A549 (cell line): ENCODE data around the gene STAG3. TPM values are rescaled to one million over a fixed set of nuclear protein-coding genes. Genes with fewer than 3 reads are reported as not detected.
"Not testable (repeated sequence)": the region's sequence is repeated elsewhere in the genome, so short reads cannot be mapped to it uniquely, and the experiment has no call there.

Source experiments
- ATAC-seq, 2 experiments: fragments of 200-7000 bp in 1 of 2; fragments of >200 bp in 1 of 2; cut with Nextera tagmentation in 1 of 2; cut with Tn5 transposase in 1 of 2; 3 replicates each; pipeline versions ENCODE4 v1.8.0 to v1.9.1; 2018 to 2020; ENCODE audit warnings: mild to moderate bottlenecking in 1 of 2, moderate library complexity in 1 of 2
- CTCF ChIA-PET: fragments of 300-600 bp; sonication (Branson Sonifier 250); formaldehyde crosslinking; extraction: SDS; loops from one replicate; lab custom pipeline; 2021; ENCODE audit warnings: antibody characterized with exemption, inconsistent platforms; lab: Yijun Ruan, JAX
- POLR2A ChIA-PET: fragments of 350-600 bp; formaldehyde crosslinking; extraction: SDS; loops from one replicate; lab custom pipeline; 2021; ENCODE audit warnings: antibody characterized with exemption, inconsistent platforms; lab: Yijun Ruan, JAX
- DNase-seq, 2 experiments: peaks; one replicate each; pipeline versions ENCODE4 v3.0.0 to v3.0.0-alpha.2; 2011 to 2016; ENCODE audit warnings: low read depth in 1 of 2, low spot score in 1 of 2
- FAIRE-seq: peaks from 2 replicates; lab custom pipeline; 2011; peaks lifted over from hg19 to GRCh38; lab: Jason Lieb, UNC
- H3K27ac ChIP-seq, 2 experiments: fragments of >200 bp; sonication (Bioruptor Twin); formaldehyde crosslinking; 3 replicates each; pipeline ENCODE4 v1.5.1; 2016 to 2017
- H3K4me1 ChIP-seq: fragments of >200 bp; sonication (Bioruptor Twin); formaldehyde crosslinking; 3 replicates; pipeline ENCODE4 v1.6.1; 2016
- H3K4me2 ChIP-seq: fragments of >200 bp; sonication (Bioruptor Twin); formaldehyde crosslinking; 3 replicates; pipeline ENCODE4 v1.6.1; 2016
- H3K4me3 ChIP-seq: fragments of >200 bp; sonication (Bioruptor Twin); formaldehyde crosslinking; 3 replicates; pipeline ENCODE4 v1.5.1; 2016
- H3K9me3 ChIP-seq: fragments of >200 bp; sonication (Bioruptor Twin); formaldehyde crosslinking; 3 replicates; pipeline ENCODE4 v1.6.1; 2016
- BCL3 ChIP-seq: fragments of >200 bp; sonication (Bioruptor Twin); formaldehyde crosslinking; IDR thresholded peaks from 3 replicates; pipeline ENCODE4 v1.6.1; 2016
- CBX2 ChIP-seq: fragments of 200-600 bp; sonication (generic); IDR thresholded peaks from 2 replicates; pipeline ENCODE4 v1.6.1; 2016; ENCODE audit warnings: low read depth, mild to moderate bottlenecking, borderline replicate concordance
- CHD2 ChIP-seq: fragments of 150-350 bp; IDR thresholded peaks from 2 replicates; pipeline ENCODE4 v1.6.1; 2014; ENCODE audit warnings: low read length; ENCODE audit not compliant: partially characterized antibody
- CTCF ChIP-seq: fragments of >200 bp; sonication (Bioruptor Twin); formaldehyde crosslinking; IDR thresholded peaks from 3 replicates; pipeline ENCODE4 v1.5.1; 2016
- ELK1 ChIP-seq: fragments of 150-350 bp; IDR thresholded peaks from 2 replicates; pipeline ENCODE4 v1.6.1; 2014; ENCODE audit warnings: low read depth, mild to moderate bottlenecking, low read length
- FOSL2 ChIP-seq, 2 experiments: fragments of 450-650 bp in 1 of 2; fragments of >200 bp in 1 of 2; sonication (Bioruptor Twin) in 1 of 2; formaldehyde crosslinking; IDR thresholded peaks; 2 replicates each; pipeline versions ENCODE4 v1.5.0 to v1.6.1; 2016 to 2020; ENCODE audit warnings: mild to moderate bottlenecking in 1 of 2, moderate library complexity in 1 of 2
- FOXS1 ChIP-seq: fragments of 250-450 bp; sonication (Bioruptor Pico); IDR thresholded peaks from 2 replicates; pipeline ENCODE4 v1.5.0; 2020; ENCODE audit warnings: mild to moderate bottlenecking, moderate library complexity
- HDAC2 ChIP-seq: fragments of 200-600 bp; sonication (generic); IDR thresholded peaks from 2 replicates; pipeline ENCODE4 v1.6.1; 2016
- HOXA7 ChIP-seq: fragments of 250-450 bp; sonication (Bioruptor Pico); IDR thresholded peaks from 2 replicates; pipeline ENCODE4 v1.5.0; 2020; ENCODE audit warnings: mild to moderate bottlenecking, moderate library complexity
- HOXB5 ChIP-seq: fragments of 250-450 bp; sonication (Bioruptor Pico); IDR thresholded peaks from 2 replicates; pipeline ENCODE4 v1.5.0; 2020; ENCODE audit warnings: mild to moderate bottlenecking, moderate library complexity
- JUN ChIP-seq, 2 experiments: fragments of >200 bp; sonication (Bioruptor Twin); formaldehyde crosslinking; IDR thresholded peaks; 2 replicates in 1 of 2; 3 replicates in 1 of 2; pipeline ENCODE4 v1.6.1; 2016 to 2017
- KDM1A ChIP-seq: fragments of 200-600 bp; sonication (generic); IDR thresholded peaks from 2 replicates; pipeline ENCODE4 v1.6.1; 2016; ENCODE audit warnings: low read depth, mild to moderate bottlenecking
- KDM5A ChIP-seq: fragments of 200-600 bp; sonication (generic); IDR thresholded peaks from 2 replicates; pipeline ENCODE4 v1.6.1; 2016; ENCODE audit warnings: antibody characterized with exemption, mild to moderate bottlenecking
- MAZ ChIP-seq: fragments of 150-350 bp; IDR thresholded peaks from 2 replicates; pipeline ENCODE4 v1.6.1; 2014; ENCODE audit warnings: antibody characterized with exemption, low read depth, low read length, borderline replicate concordance
- NPAS2 ChIP-seq: fragments of 250-450 bp; sonication (Bioruptor Pico); IDR thresholded peaks from 2 replicates; pipeline ENCODE4 v1.8.0; 2022; ENCODE audit warnings: mild to moderate bottlenecking, moderate library complexity, borderline replicate concordance
- POLR2A ChIP-seq: IDR thresholded peaks from 2 replicates; pipeline ENCODE4 v1.6.1; 2012; ENCODE audit warnings: mild to moderate bottlenecking, low read length
- RAD21 ChIP-seq, 2 experiments: fragments of >200 bp in 1 of 2; sonication (Bioruptor Twin) in 1 of 2; formaldehyde crosslinking in 1 of 2; IDR thresholded peaks in 1 of 2; conservative IDR thresholded peaks in 1 of 2; 2 replicates in 1 of 2; 3 replicates in 1 of 2; pipeline ENCODE4 v1.6.1; 2012 to 2018; ENCODE audit warnings: inconsistent platforms in 1 of 2
- RFX5 ChIP-seq: fragments of 450-650 bp; IDR thresholded peaks from 2 replicates; pipeline ENCODE4 v1.7.1; 2014; ENCODE audit warnings: antibody characterized with exemption, mild to moderate bottlenecking, moderate library complexity
- SREBF2 ChIP-seq: fragments of 450-650 bp; IDR thresholded peaks from 2 replicates; pipeline ENCODE4 v1.6.1; 2014; ENCODE audit warnings: mild to moderate bottlenecking, moderate library complexity
- TP53 ChIP-seq: fragments of 250-450 bp; sonication (Bioruptor Pico); IDR thresholded peaks from 2 replicates; pipeline ENCODE4 v1.5.0; 2021; ENCODE audit warnings: mild to moderate bottlenecking, moderate library complexity
- USF2 ChIP-seq: fragments of 450-650 bp; IDR thresholded peaks from 2 replicates; pipeline ENCODE4 v1.6.1; 2014; ENCODE audit warnings: antibody characterized with exemption
- ZNF302 ChIP-seq: fragments of 250-450 bp; sonication (Bioruptor Pico); IDR thresholded peaks from 2 replicates; pipeline ENCODE4 v1.9.0; 2021; ENCODE audit warnings: inconsistent platforms, mild to moderate bottlenecking, moderate library complexity
- WGBS: methylation state at CpG from one replicate; pipeline ENCODE4 v1.1.6; 2017; ENCODE audit errors: missing lambda C conversion rate; 5-methylcytosine and 5-hydroxymethylcytosine counted together
- polyA plus RNA-seq, 4 experiments: library from polyadenylated mRNA; depleted of rRNA in 3 of 4; stranded (reverse); fragments of >200 nt; fragmentation: RNase III in 1 of 4; extraction: RNeasy Plus Mini Kit Qiagen cat#74134 plus additional on column Dnase treatment in 1 of 4; gene quantifications; 2 replicates in 3 of 4; 3 replicates in 1 of 4; pipeline ENCODE4 v1.2.3, GENCODE V29; 2011 to 2017
- TF ChIP-seq, protein P1 (sequence below): fragments of 250-450 bp; sonication (Bioruptor Pico); IDR thresholded peaks from 2 replicates; pipeline ENCODE4 v1.5.0; 2020; ENCODE audit warnings: low read depth, mild to moderate bottlenecking, moderate library complexity
- TF ChIP-seq, protein P2 (sequence below): IDR thresholded peaks from 2 replicates; pipeline ENCODE4 v1.6.1; 2012

Gene STAG3
- polyA plus RNA-seq, 2 of the 4 experiments (the other 2 are of a cell fraction), result 0.25 to 0.50 TPM

GRCh38 chr7:100213672-100214071 lies 36.0 kb downstream of the STAG3 start:
- TF ChIP-seq TP53 (CRISPR knock-in tag) (no peak), KDM1A (no peak), ELK1 (no peak), JUN (IDR thresholded peaks at IDR 0.05) (no peak), HDAC2 (no peak), BCL3 (no peak), NPAS2 (CRISPR knock-in tag) (no peak), SREBF2 (no peak), KDM5A (no peak), HOXB5 (CRISPR knock-in tag) (no peak), ZNF302 (CRISPR knock-in tag) (no peak), USF2 (no peak), RAD21 (conservative IDR thresholded peaks at IDR 0.05 in 1 of 2, IDR thresholded peaks at IDR 0.05 in 1 of 2) (no peak), POLR2A (no peak), RFX5 (no peak), CHD2 (no peak)
- TF ChIP-seq, protein P1, sequence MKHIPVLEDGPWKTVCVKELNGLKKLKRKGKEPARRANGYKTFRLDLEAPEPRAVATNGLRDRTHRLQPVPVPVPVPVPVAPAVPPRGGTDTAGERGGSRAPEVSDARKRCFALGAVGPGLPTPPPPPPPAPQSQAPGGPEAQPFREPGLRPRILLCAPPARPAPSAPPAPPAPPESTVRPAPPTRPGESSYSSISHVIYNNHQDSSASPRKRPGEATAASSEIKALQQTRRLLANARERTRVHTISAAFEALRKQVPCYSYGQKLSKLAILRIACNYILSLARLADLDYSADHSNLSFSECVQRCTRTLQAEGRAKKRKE, result no peak
- TF ChIP-seq, protein P2, sequence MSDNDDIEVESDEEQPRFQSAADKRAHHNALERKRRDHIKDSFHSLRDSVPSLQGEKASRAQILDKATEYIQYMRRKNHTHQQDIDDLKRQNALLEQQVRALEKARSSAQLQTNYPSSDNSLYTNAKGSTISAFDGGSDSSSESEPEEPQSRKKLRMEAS, result no peak
- no peak overlapping the region for H3K27ac ChIP-seq
- H3K4me1 ChIP-seq, result no peaks in the 10 kb centered on the region
- no peak overlapping the region for H3K4me3 ChIP-seq
- WGBS, result 61% methylated on average over 6 of the region's 6 CpGs
- DNase-seq (no peak), FAIRE-seq (no peak), ATAC-seq (no peak)
- no peak overlapping the region for H3K4me2 ChIP-seq
- ChIA-PET POLR2A (no interaction called here), CTCF (interaction anchor here (1.0 to 6.8 kb wide), 2 partner anchors 16 to 81 kb away, joined by 3 to 58 read pairs; no protein-coding TSS in a partner anchor)
- no peaks in the 10 kb centered on the region for H3K9me3 ChIP-seq

GRCh38 chr7:100214356-100214755 lies 36.6 kb downstream of the STAG3 start:
- CTCF ChIA-PET, result interaction anchor here (6.8 kb wide), 1 partner anchor 82 kb away, joined by 58 read pairs; no protein-coding TSS in a partner anchor
- H3K9me3 ChIP-seq, FAIRE-seq, ATAC-seq, H3K4me1 ChIP-seq, H3K4me3 ChIP-seq, POLR2A ChIA-PET, DNase-seq, H3K4me2 ChIP-seq, H3K27ac ChIP-seq: not testable (repeated sequence)
- 60% methylated on average over 5 of the region's 5 CpGs for WGBS

GRCh38 chr7:100215895-100216294 lies 38.2 kb downstream of the STAG3 start:
- no peak for ATAC-seq
- DNase-seq, result no peak
- Histone ChIP-seq H3K9me3 (no peaks in the 10 kb centered on the region), H3K4me2 (no peak overlapping the region), H3K27ac (no peak overlapping the region), H3K4me1 (no peaks in the 10 kb centered on the region), H3K4me3 (no peak overlapping the region)
- WGBS, result 87% methylated on average over 6 of the region's 6 CpGs
- TF ChIP-seq CTCF (no peak), CBX2 (no peak), MAZ (no peak), HOXA7 (CRISPR knock-in tag) (no peak), RFX5 (no peak), FOSL2 (IDR thresholded peaks at IDR 0.05) (no peak), FOSL2 (CRISPR knock-in tag; IDR thresholded peaks at IDR 0.05) (no peak), HOXB5 (CRISPR knock-in tag) (no peak), FOXS1 (CRISPR knock-in tag) (no peak)
- POLR2A ChIA-PET, result no interaction called here
- FAIRE-seq, result no peak
- CTCF ChIA-PET, result interaction anchor here (2.1 to 6.8 kb wide), 2 partner anchors 21 to 83 kb away, joined by 7 to 58 read pairs; no protein-coding TSS in a partner anchor
